Measurements from ENCODE around the gene MTM1. TPM values are rescaled to one million over a fixed set of nuclear protein-coding genes. Genes with fewer than 3 reads are reported as not detected.
A peak's percentile ranks its signal among the peaks of the same experiment; 100 is the strongest.

MTM1 gene
- polyA plus RNA-seq, 3 donors = 6.5 to 23.4 (median 17.0) TPM

DNA sequence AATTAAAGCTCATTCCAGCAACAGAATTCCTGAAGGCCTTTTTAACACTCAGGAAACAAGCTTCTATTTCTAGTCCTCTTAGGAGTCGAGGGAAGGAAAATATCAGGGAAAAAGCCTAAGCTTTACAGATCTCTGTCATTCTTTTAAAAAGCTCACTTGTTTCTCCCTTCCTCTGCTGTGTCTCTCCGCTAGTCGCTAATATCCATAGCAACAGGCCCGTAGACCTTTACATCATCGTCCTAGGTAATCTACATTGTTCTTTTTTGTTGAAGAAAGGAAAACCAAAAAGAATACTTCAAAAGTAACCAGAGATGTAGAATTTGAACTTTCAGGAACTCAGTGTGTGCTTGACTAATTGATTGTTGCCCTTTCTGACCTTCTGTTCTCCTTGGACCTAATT lies 78.9 kb downstream of the MTM1 start:
- Mint-ChIP-seq H3K36me3 (peaks cover 48 to 54% of the 10 kb centered on the region in 2 donors), H3K4me3 (no peak overlapping the region), H3K27ac (peak overlapping the region in 2 of 7 donors; percentile 15 to 40), H3K4me1 (peaks cover 15% of the 10 kb centered on the region), H3K27me3 (ENCODE audit: low read depth in 3 of 3) (peaks cover 0 to 1% (median 0%) of the 10 kb centered on the region in 3 donors), H3K9me3 (no peaks in the 10 kb centered on the region)
- DNase-seq = no peak
- intact Hi-C loops (cut with micrococcal nuclease) = no loop called here
- Histone ChIP-seq H3K4me1 (ENCODE audit: control insufficient read depth in 1 of 2, insufficient read depth in 2 of 2, low read length in 2 of 2) (peaks cover 0 to 5% of the 10 kb centered on the region in 2 donors), H3K9ac (ENCODE audit: insufficient read depth, low read length, poor library complexity, severe bottlenecking) (no peak overlapping the region), H3K79me2 (ENCODE audit: insufficient read depth, low read length) (no peaks in the 10 kb centered on the region), H3K4me3 (replicated peaks in 1 of 3; ENCODE audit: low read depth in 2 of 3, low read length in 3 of 3) (no peak overlapping the region), H4K20me1 (ENCODE audit: insufficient read depth, low read length) (no peaks in the 10 kb centered on the region), H3K27me3 (ENCODE audit: control insufficient read depth in 2 of 2, insufficient read depth in 2 of 2, low read length in 2 of 2) (no peaks in the 10 kb centered on the region), H3K36me3 (replicated peaks in 1 of 2; ENCODE audit: control insufficient read depth in 1 of 2, insufficient read depth in 2 of 2, low read length in 2 of 2) (peaks cover 51 to 80% of the 10 kb centered on the region in 2 donors), H3K27ac (ENCODE audit: low read depth in 1 of 2, low read length in 2 of 2) (no peak overlapping the region), H2AFZ (ENCODE audit: insufficient read depth, low read depth, low read length, poor library complexity, severe bottlenecking) (no peak overlapping the region), H3K4me2 (replicated peaks; ENCODE audit: extremely low read depth, low read length, poor library complexity, severe bottlenecking) (no peak overlapping the region), H3K9me3 (replicated peaks in 1 of 2; ENCODE audit: control insufficient read depth in 1 of 2, insufficient read depth in 1 of 2, low read length in 2 of 2) (no peaks in the 10 kb centered on the region)
- WGBS (ENCODE audit: insufficient coverage) = no CpG with 5 or more reads among the region's 5 CpGs
- TF ChIP-seq, protein P1, sequence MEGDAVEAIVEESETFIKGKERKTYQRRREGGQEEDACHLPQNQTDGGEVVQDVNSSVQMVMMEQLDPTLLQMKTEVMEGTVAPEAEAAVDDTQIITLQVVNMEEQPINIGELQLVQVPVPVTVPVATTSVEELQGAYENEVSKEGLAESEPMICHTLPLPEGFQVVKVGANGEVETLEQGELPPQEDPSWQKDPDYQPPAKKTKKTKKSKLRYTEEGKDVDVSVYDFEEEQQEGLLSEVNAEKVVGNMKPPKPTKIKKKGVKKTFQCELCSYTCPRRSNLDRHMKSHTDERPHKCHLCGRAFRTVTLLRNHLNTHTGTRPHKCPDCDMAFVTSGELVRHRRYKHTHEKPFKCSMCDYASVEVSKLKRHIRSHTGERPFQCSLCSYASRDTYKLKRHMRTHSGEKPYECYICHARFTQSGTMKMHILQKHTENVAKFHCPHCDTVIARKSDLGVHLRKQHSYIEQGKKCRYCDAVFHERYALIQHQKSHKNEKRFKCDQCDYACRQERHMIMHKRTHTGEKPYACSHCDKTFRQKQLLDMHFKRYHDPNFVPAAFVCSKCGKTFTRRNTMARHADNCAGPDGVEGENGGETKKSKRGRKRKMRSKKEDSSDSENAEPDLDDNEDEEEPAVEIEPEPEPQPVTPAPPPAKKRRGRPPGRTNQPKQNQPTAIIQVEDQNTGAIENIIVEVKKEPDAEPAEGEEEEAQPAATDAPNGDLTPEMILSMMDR (IDR thresholded peaks at IDR 0.05) = no peak

DNA sequence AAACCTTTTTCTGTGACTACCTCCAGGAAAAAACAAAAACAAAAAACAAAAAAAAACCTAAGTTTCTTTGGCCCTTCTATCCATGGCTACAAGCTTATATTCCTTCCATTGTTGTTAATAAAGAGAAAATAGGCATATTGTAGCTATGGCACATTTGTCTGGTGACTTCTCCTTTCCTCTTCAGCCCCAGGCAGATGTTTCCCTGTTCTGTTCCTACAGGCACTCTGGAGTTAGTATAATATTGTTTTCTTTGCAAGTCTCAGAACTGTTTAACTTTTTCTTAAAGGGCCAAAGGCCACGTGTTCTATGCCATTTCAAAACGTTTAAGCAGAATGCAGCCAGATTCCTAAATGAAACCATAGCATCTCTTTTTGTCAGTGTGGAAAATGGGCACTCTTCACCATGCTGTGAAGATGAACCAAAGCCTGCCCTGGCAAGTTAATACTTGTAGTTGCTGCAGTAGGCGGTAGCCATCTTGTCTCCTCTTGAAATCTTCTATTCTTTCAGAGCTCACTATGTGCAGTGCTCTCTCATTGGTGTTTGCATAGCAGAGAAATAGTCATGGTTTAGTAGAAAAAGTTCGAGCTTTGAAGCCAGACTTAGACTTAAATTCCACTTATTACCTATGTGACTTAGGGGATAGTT lies 80.0 kb downstream of the MTM1 start:
- no peak overlapping the region for H3K4me3 Mint-ChIP-seq
- TF ChIP-seq, protein P1 (IDR thresholded peaks at IDR 0.05) = no peak
- Histone ChIP-seq H3K36me3 (replicated peaks in 1 of 2; ENCODE audit: control insufficient read depth in 1 of 2, insufficient read depth in 2 of 2, low read length in 2 of 2) (peaks cover 52 to 79% of the 10 kb centered on the region in 2 donors), H3K27me3 (ENCODE audit: control insufficient read depth in 2 of 2, insufficient read depth in 2 of 2, low read length in 2 of 2) (no peaks in the 10 kb centered on the region), H3K27ac (ENCODE audit: low read depth in 1 of 2, low read length in 2 of 2) (peak overlapping the region in 1 of 2 donors; percentile 54), H2AFZ (ENCODE audit: insufficient read depth, low read depth, low read length, poor library complexity, severe bottlenecking) (no peak overlapping the region), H3K4me2 (replicated peaks; ENCODE audit: extremely low read depth, low read length, poor library complexity, severe bottlenecking) (no peak overlapping the region), H3K9ac (ENCODE audit: insufficient read depth, low read length, poor library complexity, severe bottlenecking) (no peak overlapping the region), H3K4me1 (ENCODE audit: control insufficient read depth in 1 of 2, insufficient read depth in 2 of 2, low read length in 2 of 2) (peaks cover 0 to 5% of the 10 kb centered on the region in 2 donors), H3K79me2 (ENCODE audit: insufficient read depth, low read length) (no peaks in the 10 kb centered on the region), H4K20me1 (ENCODE audit: insufficient read depth, low read length) (no peaks in the 10 kb centered on the region), H3K9me3 (replicated peaks in 1 of 2; ENCODE audit: control insufficient read depth in 1 of 2, insufficient read depth in 1 of 2, low read length in 2 of 2) (no peaks in the 10 kb centered on the region), H3K4me3 (replicated peaks in 1 of 3; ENCODE audit: low read depth in 2 of 3, low read length in 3 of 3) (no peak overlapping the region)
- H3K36me3 Mint-ChIP-seq = peaks cover 44 to 58% of the 10 kb centered on the region in 2 donors
- no peak for DNase-seq
- peaks cover 15% of the 10 kb centered on the region for H3K4me1 Mint-ChIP-seq
- peak overlapping the region in 6 of 7 donors; percentile 11 to 93 (median 87) for H3K27ac Mint-ChIP-seq
- H3K9me3 Mint-ChIP-seq = no peaks in the 10 kb centered on the region
- intact Hi-C loops (cut with micrococcal nuclease) = no loop called here
- H3K27me3 Mint-ChIP-seq (ENCODE audit: low read depth in 3 of 3) = peaks cover 0 to 1% (median 0%) of the 10 kb centered on the region in 3 donors
- 100% methylated on average over 1 of the region's 4 CpGs for WGBS (ENCODE audit: insufficient coverage)

Measured in CD14-positive monocyte (primary cell).